Duodenal mucosa (tissue), 2 donors: Measurements from ENCODE around the gene SLF1.

Experiments used
- H3K27ac ChIP-seq: one replicate; pipeline ENCODE4 v1.7.0; 2013; ENCODE audit warnings: low read depth, low read length
- H3K27me3 ChIP-seq, 2 donors: one replicate each; pipeline ENCODE4 v1.7.0; 2013; ENCODE audit warnings: low read length in 2 of 2, control low read depth in 1 of 2; ENCODE audit not compliant: insufficient read depth in 2 of 2, control insufficient read depth in 1 of 2
- H3K36me3 ChIP-seq, 2 donors: one replicate each; pipeline ENCODE4 v1.7.0; 2013; ENCODE audit warnings: low read length in 2 of 2, control low read depth in 1 of 2; ENCODE audit not compliant: insufficient read depth in 2 of 2, control insufficient read depth in 1 of 2
- H3K4me1 ChIP-seq, 2 donors: one replicate each; pipeline ENCODE4 v1.7.0; 2013; ENCODE audit warnings: low read length in 2 of 2, control low read depth in 1 of 2; ENCODE audit not compliant: insufficient read depth in 2 of 2, control insufficient read depth in 1 of 2
- H3K4me3 ChIP-seq, 2 donors: one replicate each; pipeline ENCODE4 v1.7.0; 2013; ENCODE audit warnings: low read length in 2 of 2, low read depth in 1 of 2
- H3K9ac ChIP-seq, 2 donors: one replicate each; pipeline ENCODE4 v1.7.0; 2013; ENCODE audit warnings: low read length in 2 of 2, low read depth in 1 of 2
- H3K9me3 ChIP-seq, 2 donors: one replicate each; pipeline ENCODE4 v1.7.0; 2013; ENCODE audit warnings: low read length in 2 of 2, control low read depth in 1 of 2; ENCODE audit not compliant: control insufficient read depth in 1 of 2

The SLF1 gene

DNA sequence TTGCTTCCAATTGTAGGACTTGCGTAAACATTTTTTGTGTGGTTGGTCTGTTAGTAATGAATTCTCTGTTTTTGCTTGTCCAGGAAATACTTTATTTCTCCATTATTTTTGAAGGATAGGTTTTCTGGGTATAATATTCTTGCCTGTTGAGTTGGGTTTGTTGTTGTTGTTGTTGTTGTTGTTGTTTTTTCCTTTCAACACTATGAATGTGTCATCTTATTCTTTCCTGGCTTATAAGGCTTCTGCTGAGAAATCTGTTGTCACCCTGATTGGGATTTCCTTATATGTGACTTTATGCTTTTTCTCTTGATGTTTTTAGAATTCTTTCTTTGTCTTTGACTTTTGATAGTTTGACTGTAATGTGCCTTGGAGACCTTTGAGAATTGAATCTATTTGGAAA lies 39.8 kb downstream of the SLF1 start:
- Histone ChIP-seq H3K9me3 (peaks cover 4 to 31% of the 10 kb centered on the region in 2 donors), H3K9ac (no peak overlapping the region), H3K4me1 (no peaks in the 10 kb centered on the region), H3K4me3 (no peak overlapping the region), H3K36me3 (peaks cover 4 to 17% of the 10 kb centered on the region in 2 donors), H3K27ac (no peak overlapping the region), H3K27me3 (no peaks in the 10 kb centered on the region)

- Histone ChIP-seq H3K9ac (no peak overlapping the region), H3K4me3 (no peak overlapping the region), H3K27me3 (no peaks in the 10 kb centered on the region), H3K27ac (no peak overlapping the region), H3K4me1 (no peaks in the 10 kb centered on the region), H3K36me3 (peaks cover 9 to 16% of the 10 kb centered on the region in 2 donors), H3K9me3 (peaks cover 0 to 26% of the 10 kb centered on the region in 2 donors)
Measured at GRCh38 chr5:94660506-94660905, 42.0 kb downstream of the SLF1 start.

GRCh38 chr5:94661086-94661485 lies 42.6 kb downstream of the SLF1 start:
- Histone ChIP-seq H3K4me3 (no peak overlapping the region), H3K36me3 (peaks cover 12 to 16% of the 10 kb centered on the region in 2 donors), H3K4me1 (no peaks in the 10 kb centered on the region), H3K27ac (no peak overlapping the region), H3K27me3 (no peaks in the 10 kb centered on the region), H3K9me3 (peaks cover 0 to 21% of the 10 kb centered on the region in 2 donors), H3K9ac (no peak overlapping the region)

GRCh38 chr5:94667937-94668336 lies 49.5 kb downstream of the SLF1 start:
- Histone ChIP-seq H3K4me3 (no peak overlapping the region), H3K36me3 (peaks cover 7 to 8% of the 10 kb centered on the region in 2 donors), H3K27me3 (no peaks in the 10 kb centered on the region), H3K4me1 (no peaks in the 10 kb centered on the region), H3K9me3 (no peaks in the 10 kb centered on the region), H3K9ac (no peak overlapping the region), H3K27ac (no peak overlapping the region)

- H3K4me1 ChIP-seq = no peaks in the 10 kb centered on the region
- no peak overlapping the region for H3K27ac ChIP-seq
- no peak overlapping the region for H3K4me3 ChIP-seq
- no peak overlapping the region for H3K9ac ChIP-seq
- no peaks in the 10 kb centered on the region for H3K27me3 ChIP-seq
- no peaks in the 10 kb centered on the region for H3K9me3 ChIP-seq
- H3K36me3 ChIP-seq = peaks cover 2 to 3% of the 10 kb centered on the region in 2 donors
Measured at GRCh38 chr5:94670726-94671125, 52.3 kb downstream of the SLF1 start.

GRCh38 chr5:94672746-94673145 lies 54.3 kb downstream of the SLF1 start:
- H3K27ac ChIP-seq = no peak overlapping the region
- no peaks in the 10 kb centered on the region for H3K9me3 ChIP-seq
- H3K4me1 ChIP-seq = no peaks in the 10 kb centered on the region
- H3K4me3 ChIP-seq = no peak overlapping the region
- H3K27me3 ChIP-seq = no peaks in the 10 kb centered on the region
- peaks cover 0 to 8% of the 10 kb centered on the region in 2 donors for H3K36me3 ChIP-seq
- no peak overlapping the region for H3K9ac ChIP-seq

DNA sequence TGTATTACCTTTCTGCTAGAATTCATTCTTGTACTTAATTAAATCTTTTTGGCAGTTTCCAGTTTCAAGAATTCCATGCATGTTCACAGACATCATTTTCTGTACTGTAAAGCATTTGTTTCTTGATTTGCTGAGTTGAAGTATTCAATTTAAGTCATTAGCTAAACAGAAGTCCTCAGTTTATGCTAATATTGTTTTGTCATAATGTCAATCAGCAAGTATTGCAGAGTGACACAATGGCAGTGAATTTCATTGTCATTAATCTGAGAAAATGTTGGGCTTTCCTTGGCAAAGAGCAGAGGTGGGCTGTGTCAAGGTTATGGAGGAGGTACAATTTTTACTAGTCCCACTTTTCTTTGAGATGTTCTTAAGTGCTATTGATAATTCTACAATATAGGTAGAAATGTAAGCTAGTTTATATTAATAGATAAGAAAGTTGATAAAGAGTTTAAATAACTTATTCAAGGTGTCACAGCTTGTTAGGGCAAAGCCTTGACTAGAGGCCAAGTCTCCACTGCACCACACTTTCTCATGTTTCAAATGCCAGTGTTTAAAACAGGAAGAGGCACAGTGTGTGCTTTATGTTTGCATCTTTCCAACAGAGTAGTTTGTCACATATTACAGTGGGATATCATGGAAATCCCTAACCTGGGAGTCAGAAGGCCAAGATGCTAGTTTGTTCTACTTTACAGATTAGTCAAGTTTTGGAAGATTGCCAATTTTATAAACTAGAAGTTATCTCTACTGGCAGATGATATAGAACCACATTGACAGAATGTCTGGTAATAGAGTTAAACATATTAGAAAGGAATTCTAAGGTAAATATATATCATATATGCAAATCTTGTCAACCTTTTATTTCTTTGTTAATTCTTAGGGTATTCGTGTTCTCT lies 56.3 kb downstream of the SLF1 start:
- H3K27ac ChIP-seq = no peak overlapping the region
- no peak overlapping the region for H3K4me3 ChIP-seq
- no peaks in the 10 kb centered on the region for H3K4me1 ChIP-seq
- peaks cover 0 to 8% of the 10 kb centered on the region in 2 donors for H3K36me3 ChIP-seq
- no peaks in the 10 kb centered on the region for H3K27me3 ChIP-seq
- no peak overlapping the region for H3K9ac ChIP-seq
- H3K9me3 ChIP-seq = no peaks in the 10 kb centered on the region

- no peaks in the 10 kb centered on the region for H3K27me3 ChIP-seq
- H3K36me3 ChIP-seq = peaks cover 0 to 8% of the 10 kb centered on the region in 2 donors
- H3K9ac ChIP-seq = no peak overlapping the region
- H3K9me3 ChIP-seq = no peaks in the 10 kb centered on the region
- H3K4me1 ChIP-seq = no peaks in the 10 kb centered on the region
- no peak overlapping the region for H3K27ac ChIP-seq
- H3K4me3 ChIP-seq = no peak overlapping the region
Measured at GRCh38 chr5:94675965-94676618, 57.6 kb downstream of the SLF1 start.

GRCh38 chr5:94682814-94683520 lies 64.5 kb downstream of the SLF1 start:
- Histone ChIP-seq H3K4me3 (no peak overlapping the region), H3K4me1 (no peaks in the 10 kb centered on the region), H3K36me3 (peaks cover 0 to 5% of the 10 kb centered on the region in 2 donors), H3K27me3 (no peaks in the 10 kb centered on the region), H3K9me3 (no peaks in the 10 kb centered on the region), H3K27ac (no peak overlapping the region), H3K9ac (no peak overlapping the region)

DNA sequence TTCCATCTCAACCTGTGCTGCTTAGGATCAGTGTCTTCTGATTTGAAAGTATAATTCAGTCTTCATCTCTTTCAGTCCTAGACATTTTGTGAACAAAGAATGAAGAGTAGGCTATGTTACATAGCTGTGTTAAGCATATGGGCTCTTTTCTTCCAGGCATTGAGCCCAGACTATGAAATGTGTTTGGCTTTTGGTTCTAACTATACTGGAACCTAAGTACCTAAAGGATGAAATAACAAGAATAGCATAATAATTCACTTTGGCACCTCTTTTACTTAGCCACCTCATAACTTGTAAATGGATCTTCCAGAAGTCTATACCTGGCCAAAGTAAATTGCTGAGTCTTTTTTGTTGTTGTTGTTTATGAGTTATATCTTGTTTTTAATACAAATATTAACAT lies 71.4 kb downstream of the SLF1 start:
- no peaks in the 10 kb centered on the region for H3K27me3 ChIP-seq
- no peak overlapping the region for H3K9ac ChIP-seq
- no peak overlapping the region for H3K27ac ChIP-seq
- no peak overlapping the region for H3K4me3 ChIP-seq
- H3K4me1 ChIP-seq = peaks cover 0 to 4% of the 10 kb centered on the region in 2 donors
- H3K9me3 ChIP-seq = no peaks in the 10 kb centered on the region
- H3K36me3 ChIP-seq = peaks cover 0 to 14% of the 10 kb centered on the region in 2 donors
